DOHH2 (cell line): ENCODE data around the gene GPR143.

Source experiments
- H3F3A ChIP-seq: fragments of 200-600 bp; sonication (generic), shearing (Covaris generic); 2 replicates; pipeline ENCODE4 v1.6.0; 2016; ENCODE audit warnings: antibody characterized with exemption, mild to moderate bottlenecking; ENCODE audit not compliant: control insufficient read depth, insufficient read depth
- H3K27ac ChIP-seq: fragments of 200-600 bp; sonication (generic); 2 replicates; pipeline ENCODE4 v1.5.1; 2014; ENCODE audit warnings: low read depth, mild to moderate bottlenecking, low read length, moderate library complexity
- H3K27me3 ChIP-seq: fragments of 200-600 bp; sonication (generic); 2 replicates; pipeline ENCODE4 v1.6.1; 2014; ENCODE audit warnings: mild to moderate bottlenecking, low read length, mixed read lengths; ENCODE audit not compliant: control insufficient read depth
- H3K36me3 ChIP-seq: fragments of 200-600 bp; sonication (generic); 2 replicates; pipeline ENCODE4 v1.6.1; 2014; ENCODE audit warnings: mild to moderate bottlenecking, low read length, moderate library complexity, mixed read lengths; ENCODE audit not compliant: control insufficient read depth
- H3K4me1 ChIP-seq: fragments of 200-600 bp; sonication (generic); 2 replicates; pipeline ENCODE4 v1.6.1; 2014; ENCODE audit warnings: mild to moderate bottlenecking, low read length, mixed read lengths; ENCODE audit not compliant: control insufficient read depth
- H3K4me2 ChIP-seq: fragments of 200-600 bp; sonication (generic); 2 replicates; pipeline ENCODE4 v1.6.0; 2014; ENCODE audit warnings: mild to moderate bottlenecking, low read length, moderate library complexity
- H3K4me3 ChIP-seq: fragments of 200-600 bp; sonication (generic); 2 replicates; pipeline ENCODE4 v1.5.1; 2014; ENCODE audit warnings: mild to moderate bottlenecking, low read length, mixed read lengths
- H3K79me2 ChIP-seq: fragments of 200-600 bp; sonication (generic); 2 replicates; pipeline ENCODE4 v1.6.1; 2014; ENCODE audit warnings: mild to moderate bottlenecking, low read length, mixed read lengths; ENCODE audit not compliant: control insufficient read depth
- H3K9me2 ChIP-seq: fragments of 200-600 bp; sonication (generic); replicated peaks from 2 replicates; pipeline ENCODE4 v1.6.1; 2014; ENCODE audit warnings: mild to moderate bottlenecking, low read length, mixed read lengths; ENCODE audit not compliant: control insufficient read depth
- H3K9me3 ChIP-seq: fragments of 200-600 bp; sonication (generic); 2 replicates; pipeline ENCODE4 v1.6.1; 2014; ENCODE audit warnings: antibody characterized with exemption, low read length, mixed read lengths; ENCODE audit not compliant: control insufficient read depth, insufficient read depth
- H4K20me1 ChIP-seq: fragments of 200-600 bp; sonication (generic); 2 replicates; pipeline ENCODE4 v1.6.0; 2014; ENCODE audit warnings: low read depth, mild to moderate bottlenecking, antibody characterized with exemption, low read length, moderate library complexity; ENCODE audit not compliant: control insufficient read depth, insufficient read depth
- EZH2phosphoT487 ChIP-seq: fragments of 200-600 bp; sonication (generic); IDR thresholded peaks from 2 replicates; pipeline ENCODE4 v1.6.1; 2017; ENCODE audit warnings: borderline replicate concordance, mild to moderate bottlenecking, antibody characterized with exemption, low read length, moderate library complexity, mixed read lengths
- TF ChIP-seq, protein P1 (sequence below): fragments of 200-600 bp; sonication (generic); IDR thresholded peaks from one replicate; pipeline ENCODE4 v1.5.1; 2014; ENCODE audit warnings: antibody characterized with exemption, mild to moderate bottlenecking, low read depth, low read length; ENCODE audit not compliant: poor library complexity, severe bottlenecking

Gene GPR143

GRCh38 chrX:9708923-9709553 is 56.6 kb downstream of the GPR143 start:
- Histone ChIP-seq H3F3A (no peaks in the 10 kb centered on the region), H3K79me2 (no peaks in the 10 kb centered on the region), H3K27ac (no peak overlapping the region), H3K4me1 (peaks cover 10% of the 10 kb centered on the region), H3K27me3 (no peaks in the 10 kb centered on the region), H3K9me2 (no peaks in the 10 kb centered on the region), H4K20me1 (no peaks in the 10 kb centered on the region), H3K4me2 (peak overlapping the region; percentile 33; the same call in 1 of the 2 replicates), H3K9me3 (no peaks in the 10 kb centered on the region), H3K36me3 (peaks cover 11% of the 10 kb centered on the region), H3K4me3 (no peak overlapping the region)
- TF ChIP-seq EZH2phosphoT487, result no peak
- TF ChIP-seq, protein P1, sequence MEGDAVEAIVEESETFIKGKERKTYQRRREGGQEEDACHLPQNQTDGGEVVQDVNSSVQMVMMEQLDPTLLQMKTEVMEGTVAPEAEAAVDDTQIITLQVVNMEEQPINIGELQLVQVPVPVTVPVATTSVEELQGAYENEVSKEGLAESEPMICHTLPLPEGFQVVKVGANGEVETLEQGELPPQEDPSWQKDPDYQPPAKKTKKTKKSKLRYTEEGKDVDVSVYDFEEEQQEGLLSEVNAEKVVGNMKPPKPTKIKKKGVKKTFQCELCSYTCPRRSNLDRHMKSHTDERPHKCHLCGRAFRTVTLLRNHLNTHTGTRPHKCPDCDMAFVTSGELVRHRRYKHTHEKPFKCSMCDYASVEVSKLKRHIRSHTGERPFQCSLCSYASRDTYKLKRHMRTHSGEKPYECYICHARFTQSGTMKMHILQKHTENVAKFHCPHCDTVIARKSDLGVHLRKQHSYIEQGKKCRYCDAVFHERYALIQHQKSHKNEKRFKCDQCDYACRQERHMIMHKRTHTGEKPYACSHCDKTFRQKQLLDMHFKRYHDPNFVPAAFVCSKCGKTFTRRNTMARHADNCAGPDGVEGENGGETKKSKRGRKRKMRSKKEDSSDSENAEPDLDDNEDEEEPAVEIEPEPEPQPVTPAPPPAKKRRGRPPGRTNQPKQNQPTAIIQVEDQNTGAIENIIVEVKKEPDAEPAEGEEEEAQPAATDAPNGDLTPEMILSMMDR, result peak; percentile 65

DNA sequence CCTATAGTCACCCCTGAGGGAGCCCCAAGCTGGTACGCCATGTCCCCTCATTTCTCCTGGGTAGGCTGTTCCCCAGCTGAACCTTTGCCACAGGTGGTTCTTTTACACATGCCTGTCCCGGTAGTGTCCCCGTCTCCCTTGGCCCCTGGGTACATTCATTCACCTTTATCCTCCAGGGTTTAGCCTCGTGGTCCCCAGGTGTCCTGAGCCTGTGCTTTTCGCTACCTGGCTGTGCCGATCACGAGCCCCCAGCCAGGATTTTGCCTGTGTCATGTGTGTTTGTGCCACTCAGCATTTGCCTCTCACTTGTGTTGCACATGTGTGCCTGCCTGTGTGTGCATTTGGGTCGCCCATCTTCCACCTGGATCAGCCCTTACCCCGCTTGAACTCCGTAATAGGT is 57.6 kb downstream of the GPR143 start:
- Histone ChIP-seq H3K36me3 (peaks cover 11% of the 10 kb centered on the region), H3K4me1 (peaks cover 10% of the 10 kb centered on the region), H3K27me3 (no peaks in the 10 kb centered on the region), H3K79me2 (no peaks in the 10 kb centered on the region), H3K9me3 (no peaks in the 10 kb centered on the region), H4K20me1 (no peaks in the 10 kb centered on the region), H3K27ac (no peak overlapping the region), H3K4me3 (no peak overlapping the region), H3K9me2 (no peaks in the 10 kb centered on the region), H3K4me2 (no peak overlapping the region), H3F3A (no peaks in the 10 kb centered on the region)
- TF ChIP-seq, protein P1, result no peak
- no peak for TF ChIP-seq EZH2phosphoT487

- Histone ChIP-seq H3F3A (no peaks in the 10 kb centered on the region), H3K9me2 (no peaks in the 10 kb centered on the region), H3K4me2 (no peak overlapping the region), H3K27me3 (no peaks in the 10 kb centered on the region), H4K20me1 (no peaks in the 10 kb centered on the region), H3K79me2 (no peaks in the 10 kb centered on the region), H3K4me1 (peaks cover 10% of the 10 kb centered on the region), H3K36me3 (peaks cover 11% of the 10 kb centered on the region), H3K4me3 (no peak overlapping the region), H3K9me3 (no peaks in the 10 kb centered on the region), H3K27ac (no peak overlapping the region)
- TF ChIP-seq, protein P1, result no peak
- TF ChIP-seq EZH2phosphoT487, result no peak
Measured at GRCh38 chrX:9707306-9708033, 58.2 kb downstream of the GPR143 start.
